GM21529 (cell line): Measurements from ENCODE around the gene ST6GALNAC6.
"Not testable (repeated sequence)": the region's sequence is repeated elsewhere in the genome, so short reads cannot be mapped to it uniquely, and the experiment has no call there.

ENCODE experiments used
- ATAC-seq: cut with Tn5 transposase; IDR thresholded peaks from one replicate; pipeline ENCODE4 v1.9.1; 2021; ENCODE audit not compliant: unreplicated experiment

The ST6GALNAC6 gene

GRCh38 chr9:127858041-127858512, 41.3 kb downstream of the ST6GALNAC6 start:
- ATAC-seq: no peak

GRCh38 chr9:127857278-127857677, 42.1 kb downstream of the ST6GALNAC6 start:
- no peak for ATAC-seq

- ATAC-seq: no peak
These were observed 42.7 kb downstream of the ST6GALNAC6 start for GRCh38 chr9:127856729-127857116.

- ATAC-seq: no peak
These were observed 43.2 kb downstream of the ST6GALNAC6 start for GRCh38 chr9:127856094-127856728.

- ATAC-seq: no peak
These were observed 43.9 kb downstream of the ST6GALNAC6 start for GRCh38 chr9:127855522-127855921.

- ATAC-seq: no peak
These were observed 44.4 kb downstream of the ST6GALNAC6 start for GRCh38 chr9:127854960-127855359.

GRCh38 chr9:127854184-127854806, 45.1 kb downstream of the ST6GALNAC6 start, which contains the start of gene ENG:
Gene ENG, minus strand, starts transcription at chr9:127854658. Its CDS starts 303 bp downstream, at chr9:127854355.
- no peak for ATAC-seq

GRCh38 chr9:127853312-127854183, 45.9 kb downstream of the ST6GALNAC6 start:
- ATAC-seq: no peak

GRCh38 chr9:127852829-127853228, 46.6 kb downstream of the ST6GALNAC6 start:
- ATAC-seq: no peak

GRCh38 chr9:127850286-127850830, 49.0 kb downstream of the ST6GALNAC6 start:
- ATAC-seq: no peak

- no peak for ATAC-seq
These were observed 50.5 kb downstream of the ST6GALNAC6 start for GRCh38 chr9:127848756-127849504.

GRCh38 chr9:127847833-127848755, 51.3 kb downstream of the ST6GALNAC6 start:
- ATAC-seq: no peak

GRCh38 chr9:127847178-127847510, 52.3 kb downstream of the ST6GALNAC6 start:
- no peak for ATAC-seq

- ATAC-seq: no peak
These were observed 52.8 kb downstream of the ST6GALNAC6 start for GRCh38 chr9:127846443-127847177.

GRCh38 chr9:127845619-127846018, 53.8 kb downstream of the ST6GALNAC6 start:
- ATAC-seq: not testable (repeated sequence)

GRCh38 chr9:127844821-127845359, 54.5 kb downstream of the ST6GALNAC6 start:
- ATAC-seq: no peak

GRCh38 chr9:127841087-127841835, 58.1 kb downstream of the ST6GALNAC6 start:
- no peak for ATAC-seq
